ENCODE measurements around the gene PITPNC1. TPM values are rescaled to one million over a fixed set of nuclear protein-coding genes. Genes with fewer than 3 reads are reported as not detected.
A peak's percentile ranks its signal among the peaks of the same experiment; 100 is the strongest.

PITPNC1 gene
- total RNA-seq, 1 experiment from 2014 or later: 6.4 TPM

DNA sequence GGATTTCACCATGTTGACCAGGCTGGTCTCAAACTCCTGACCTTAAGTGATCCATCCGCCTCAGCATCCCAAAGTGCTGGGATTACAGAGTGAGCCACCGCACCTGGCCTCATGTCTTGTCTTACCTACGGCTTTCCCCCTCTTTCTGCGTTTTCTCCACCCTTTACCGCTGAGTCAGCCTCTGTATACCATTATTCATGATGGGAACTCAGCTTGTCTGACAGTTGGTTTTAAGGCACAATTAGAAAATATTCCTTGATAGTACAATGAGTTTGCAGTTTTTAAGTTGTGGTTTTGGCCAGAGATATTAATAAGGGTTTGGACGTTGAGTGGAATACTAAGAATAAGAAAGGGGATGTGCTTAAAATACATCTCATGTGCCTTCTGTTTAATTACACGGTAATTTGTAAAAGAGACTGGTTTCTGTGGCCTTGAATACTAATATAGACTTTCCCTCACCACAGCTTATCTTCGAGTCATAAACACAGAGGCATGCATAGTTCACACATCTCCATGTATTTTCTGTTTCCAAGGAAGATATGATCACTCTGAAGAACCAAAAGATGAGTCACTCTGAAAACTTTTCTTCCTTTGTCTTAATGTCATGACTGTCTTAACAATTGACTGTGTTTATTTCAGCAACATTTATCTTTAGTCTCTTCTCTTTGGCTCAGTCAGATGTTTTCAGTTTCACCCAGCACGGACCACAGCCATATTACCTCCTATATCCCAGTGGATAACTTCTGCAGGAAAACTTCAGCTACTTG is 54.4 kb downstream of the PITPNC1 start:
- peak; percentile 90 for DNase-seq (ENCODE audit: low read depth)

DNA sequence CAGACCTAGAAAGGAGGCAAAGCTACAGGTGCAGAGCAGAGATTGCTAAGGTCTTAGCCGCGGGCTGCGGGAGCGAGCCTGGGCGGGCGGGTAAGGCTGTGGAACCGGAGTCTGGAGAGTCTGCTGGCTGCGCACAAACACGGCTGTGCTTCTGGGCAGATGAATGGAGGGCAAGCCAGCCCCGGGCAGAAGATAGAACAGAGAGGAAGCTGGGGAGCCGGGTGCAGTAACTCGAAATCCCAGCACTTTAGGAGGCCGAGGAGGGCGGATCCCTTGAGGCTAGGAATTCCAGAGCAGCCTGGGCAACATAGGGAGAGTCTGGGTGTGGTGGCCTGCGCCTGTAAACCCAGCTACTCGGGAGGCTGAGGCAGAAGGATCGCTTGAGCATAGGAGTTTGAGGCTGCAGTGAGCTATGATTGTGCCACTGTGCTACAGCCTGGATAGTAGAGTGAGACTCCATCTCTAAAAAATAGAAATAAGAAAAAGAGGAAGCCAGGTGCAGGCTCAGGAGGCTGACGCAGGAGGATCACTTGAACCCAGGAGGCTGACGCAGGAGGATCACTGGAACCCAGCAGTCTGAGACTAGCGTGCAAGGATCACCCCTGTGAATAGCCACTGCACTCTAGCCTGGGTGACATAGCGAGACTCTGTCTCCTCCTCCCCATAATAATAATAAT is 56.3 kb downstream of the PITPNC1 start:
- no peak for DNase-seq (ENCODE audit: low read depth)

DNA sequence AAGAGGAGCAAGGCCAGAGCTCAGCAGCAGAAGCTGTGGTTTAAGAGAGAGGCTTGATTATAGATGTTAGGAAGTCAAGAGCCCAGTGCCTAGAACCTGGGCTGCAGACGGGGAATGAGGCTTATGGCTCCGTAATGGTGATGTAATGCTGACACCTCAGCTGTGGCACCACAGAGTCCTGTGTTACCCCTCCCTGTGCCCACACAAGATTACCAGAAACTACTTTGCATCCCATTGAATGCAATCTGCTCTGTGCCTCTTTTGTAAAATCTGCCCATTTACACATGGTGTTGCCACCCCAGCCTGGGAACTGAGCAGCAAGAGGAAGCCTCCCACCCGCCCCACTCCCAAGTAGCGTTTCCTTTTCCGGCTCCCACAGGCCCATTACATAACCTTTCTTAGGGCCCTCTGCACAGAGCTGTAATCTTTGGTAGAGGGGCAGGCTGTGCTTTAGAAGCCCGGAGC is 57.0 kb downstream of the PITPNC1 start:
- no peak for DNase-seq (ENCODE audit: low read depth)

DNA sequence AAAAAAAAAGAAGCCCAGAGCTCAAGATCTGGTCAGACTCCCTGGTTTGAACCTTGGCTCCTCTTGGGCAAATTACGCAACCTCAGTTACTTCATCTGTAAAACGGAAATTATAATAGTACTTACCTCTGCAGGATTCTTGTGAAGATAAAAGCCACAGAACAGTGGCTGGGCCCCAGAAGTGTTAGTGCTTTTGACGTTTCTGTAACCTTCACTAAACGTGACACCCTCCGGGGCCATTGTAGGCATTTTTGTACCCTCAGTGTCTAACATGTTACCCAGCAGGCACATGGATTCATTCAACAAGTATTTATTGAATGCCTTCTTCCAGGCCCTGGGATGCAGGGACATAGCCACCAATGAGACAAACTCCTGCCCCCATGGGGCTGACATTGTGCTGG is 58.0 kb downstream of the PITPNC1 start:
- peak; percentile 16 for DNase-seq (ENCODE audit: low read depth)

DNA sequence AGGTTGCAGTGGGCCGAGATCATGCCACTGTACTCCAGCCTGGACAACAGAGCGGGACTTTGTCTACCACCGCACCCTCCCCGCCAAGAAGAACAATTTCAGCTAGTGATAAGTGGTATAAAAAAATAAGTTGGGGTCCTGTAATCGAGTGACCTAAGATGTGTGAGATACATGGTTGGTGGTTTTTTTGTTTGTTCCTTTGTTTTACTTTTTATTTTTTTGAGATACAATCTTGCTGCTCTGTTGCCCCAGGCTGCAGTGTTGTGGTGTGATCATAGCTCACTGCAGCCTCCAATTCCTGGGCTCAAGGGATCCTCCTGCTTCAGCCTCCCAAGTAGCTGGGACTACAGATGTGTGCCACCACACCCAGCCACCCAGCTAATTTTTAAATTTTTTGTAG is 58.7 kb downstream of the PITPNC1 start:
- no peak for DNase-seq (ENCODE audit: low read depth)

DNA sequence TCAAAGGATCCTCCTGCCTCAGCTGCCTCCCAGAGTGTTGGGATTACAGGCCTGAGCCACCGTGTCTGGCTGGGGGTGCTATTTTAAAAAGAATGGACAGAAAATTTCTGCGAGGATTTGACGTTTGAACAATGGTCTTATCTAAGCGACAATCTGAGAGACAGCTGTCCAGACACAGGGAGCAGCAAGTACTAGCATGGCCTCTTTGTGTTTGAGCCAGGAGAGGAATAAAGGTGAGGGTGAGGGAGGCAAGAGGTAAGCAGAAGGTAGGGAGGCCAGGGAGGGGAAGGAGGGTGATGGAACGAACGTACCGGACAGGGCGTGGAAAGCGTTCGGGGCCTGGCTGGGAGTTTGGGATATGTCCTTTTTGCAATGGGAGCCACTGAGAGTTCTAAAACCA is 59.2 kb downstream of the PITPNC1 start:
- DNase-seq (ENCODE audit: low read depth): no peak

DNA sequence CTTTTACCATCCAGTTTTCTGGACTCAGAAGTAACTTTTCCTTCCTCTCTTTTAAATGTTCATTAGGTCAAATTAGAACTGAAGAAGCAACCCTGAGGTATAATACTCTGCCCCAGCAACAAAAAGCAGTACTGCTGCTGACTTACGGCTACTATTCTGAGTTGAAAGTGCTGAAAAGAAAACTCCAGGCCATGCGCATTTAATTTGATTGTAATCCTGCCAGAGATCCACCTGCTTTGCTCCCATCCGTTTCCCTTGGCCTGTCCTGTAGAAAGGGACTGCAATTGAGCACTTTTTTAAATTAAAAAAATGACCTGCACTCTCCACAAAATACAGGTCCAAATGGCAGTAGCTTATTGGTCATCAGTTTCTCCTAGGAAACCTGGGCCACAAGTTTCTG is 61.6 kb downstream of the PITPNC1 start:
- DNase-seq (ENCODE audit: low read depth): no peak

DNA sequence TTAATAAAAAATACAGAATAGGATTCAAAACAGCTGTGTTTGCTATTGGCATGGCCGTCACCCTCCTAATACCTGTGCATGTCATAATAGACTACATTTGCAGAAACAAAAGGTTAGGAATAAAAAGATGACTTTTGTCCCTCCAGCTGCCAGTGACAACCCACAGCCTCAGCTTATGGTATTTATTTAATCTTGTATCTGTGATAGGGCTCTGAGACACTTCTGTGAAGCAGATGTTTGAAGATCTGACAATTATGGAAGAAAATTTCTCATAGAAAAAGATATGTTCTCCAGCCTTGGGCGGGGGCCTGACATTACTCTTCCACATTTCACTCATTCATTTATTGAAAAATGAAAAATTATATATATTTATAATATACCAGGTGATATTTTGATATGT is 62.2 kb downstream of the PITPNC1 start:
- no peak for DNase-seq (ENCODE audit: low read depth)

DNA sequence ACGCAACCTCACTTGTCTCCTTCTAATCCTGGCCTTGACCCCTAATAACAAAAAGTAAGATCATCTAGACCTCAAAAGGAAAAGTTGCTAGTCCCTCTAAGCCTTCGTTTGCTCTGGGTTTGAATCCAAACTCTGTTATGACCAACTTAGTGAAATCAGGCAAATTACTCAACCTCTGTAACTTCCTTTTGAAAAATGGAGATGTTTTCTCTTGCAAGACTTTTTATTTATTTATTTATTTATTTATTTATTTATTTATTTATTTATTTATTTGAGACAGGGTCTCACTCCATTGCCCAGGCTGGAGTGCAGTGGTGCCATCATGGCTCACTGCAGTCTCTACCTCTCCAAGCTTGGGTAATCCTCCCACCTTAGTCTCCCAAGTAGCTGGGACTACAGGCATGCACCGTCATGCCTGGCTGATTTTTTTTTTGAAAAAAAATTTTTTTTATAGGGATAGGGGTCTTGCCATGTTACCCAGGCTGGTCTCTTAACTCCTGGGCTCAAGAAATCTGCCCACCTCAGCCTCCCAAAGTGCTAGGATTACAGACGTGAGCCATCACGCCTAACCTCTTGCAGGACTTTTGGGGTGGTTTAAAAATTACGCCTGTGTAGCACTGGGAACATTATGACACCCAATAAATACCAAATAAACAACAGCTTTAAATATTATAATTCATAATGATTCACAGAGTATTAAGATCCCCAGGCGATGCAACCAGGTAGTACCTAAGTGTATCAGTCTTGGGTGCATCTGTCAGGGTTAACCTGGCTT is 63.4 kb downstream of the PITPNC1 start:
- DNase-seq (ENCODE audit: low read depth): no peak

DNA sequence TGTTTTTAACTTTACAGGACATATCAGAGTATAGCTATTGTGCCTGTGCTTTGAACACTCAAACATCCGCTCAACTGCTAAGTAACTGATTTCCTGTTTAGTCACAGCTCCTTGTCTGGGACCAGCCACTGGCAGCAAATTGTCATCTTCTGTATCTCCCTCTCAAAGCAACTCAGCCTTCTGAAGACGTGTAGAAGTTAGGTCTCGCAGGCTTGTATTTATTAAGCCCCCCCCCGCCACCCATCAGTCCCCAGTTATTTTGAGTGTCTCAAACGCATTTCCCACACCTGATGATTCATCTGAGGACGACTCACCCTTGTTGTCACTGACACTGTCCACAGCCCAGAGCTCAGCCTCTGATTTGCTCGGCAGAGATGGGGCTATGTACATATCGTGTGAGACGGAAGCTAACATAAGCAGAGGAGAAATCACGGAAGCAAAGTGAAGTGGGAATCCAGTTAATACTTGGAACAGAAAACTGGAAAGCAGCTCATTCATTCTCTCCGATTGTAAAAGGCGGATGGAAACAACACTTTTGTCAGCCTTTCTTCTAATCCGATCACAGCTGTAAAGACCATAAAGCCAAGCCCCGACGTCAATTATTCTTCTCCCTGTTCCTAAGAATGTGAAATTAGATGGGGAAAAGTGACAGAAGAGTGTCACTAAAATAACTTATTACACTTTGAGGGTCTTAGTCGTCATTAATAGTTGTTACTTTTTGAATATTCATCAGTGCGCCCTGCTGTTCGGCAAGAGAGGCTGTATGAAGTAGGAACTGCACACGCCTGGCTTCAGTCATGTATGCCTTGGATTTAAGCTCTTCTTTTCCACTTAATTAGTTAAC is 64.2 kb downstream of the PITPNC1 start:
- DNase-seq (ENCODE audit: low read depth): peak; percentile 75

DNA sequence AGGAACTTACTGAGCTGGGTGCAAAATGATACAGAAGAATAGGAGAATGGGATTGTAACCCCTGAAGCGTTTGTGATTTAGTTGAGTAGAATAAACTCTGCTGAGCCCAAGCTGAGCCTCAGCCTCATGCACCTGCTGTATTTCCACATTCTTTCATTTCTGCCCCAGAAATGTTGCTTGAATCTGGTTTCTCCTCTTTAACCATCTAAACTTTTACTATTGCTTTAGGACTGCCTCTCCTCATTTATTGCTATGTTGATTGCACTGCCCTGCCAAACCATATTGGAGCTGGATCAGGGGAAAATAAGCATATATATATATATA is 64.8 kb downstream of the PITPNC1 start:
- no peak for DNase-seq (ENCODE audit: low read depth)

DNA sequence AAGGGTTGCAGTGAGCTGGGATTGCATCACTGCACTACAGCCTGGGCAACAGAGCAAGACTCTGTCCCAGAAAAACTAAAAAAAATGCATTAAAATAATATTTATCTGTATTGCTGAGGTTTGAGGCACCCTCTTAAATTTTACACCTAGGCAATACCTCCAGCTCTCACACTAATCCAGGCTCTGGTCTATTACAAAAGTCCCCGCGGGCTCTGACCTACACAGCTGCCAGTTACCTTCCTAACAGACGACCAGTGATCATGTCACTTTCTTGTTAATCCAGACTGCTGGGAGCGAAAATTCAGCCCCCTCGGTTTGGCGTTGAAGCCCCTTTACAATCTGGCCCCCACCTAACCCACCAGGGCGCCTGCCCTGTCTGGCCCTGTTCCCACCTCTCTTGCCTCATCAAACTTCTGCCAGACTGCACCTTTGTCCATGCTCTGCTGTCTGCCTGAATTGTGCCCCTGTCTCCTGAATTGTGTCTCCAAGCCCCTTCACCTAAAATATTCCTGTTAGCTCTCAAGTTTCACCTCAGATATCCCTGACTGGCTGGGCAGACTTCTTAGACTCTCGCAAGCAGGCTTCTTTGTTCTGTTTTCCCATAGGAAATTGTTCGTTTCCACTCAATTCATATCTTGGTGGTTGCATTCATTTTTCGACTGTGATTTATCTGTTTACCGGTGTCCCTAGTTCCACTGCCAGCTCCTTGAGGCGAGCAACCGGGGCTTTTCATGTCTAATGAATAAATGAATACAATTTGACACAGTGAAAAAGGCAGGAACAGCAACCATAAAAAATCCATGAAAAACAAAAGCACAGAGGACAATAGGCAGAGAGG is 65.9 kb downstream of the PITPNC1 start:
- no peak for DNase-seq (ENCODE audit: low read depth)

DNA sequence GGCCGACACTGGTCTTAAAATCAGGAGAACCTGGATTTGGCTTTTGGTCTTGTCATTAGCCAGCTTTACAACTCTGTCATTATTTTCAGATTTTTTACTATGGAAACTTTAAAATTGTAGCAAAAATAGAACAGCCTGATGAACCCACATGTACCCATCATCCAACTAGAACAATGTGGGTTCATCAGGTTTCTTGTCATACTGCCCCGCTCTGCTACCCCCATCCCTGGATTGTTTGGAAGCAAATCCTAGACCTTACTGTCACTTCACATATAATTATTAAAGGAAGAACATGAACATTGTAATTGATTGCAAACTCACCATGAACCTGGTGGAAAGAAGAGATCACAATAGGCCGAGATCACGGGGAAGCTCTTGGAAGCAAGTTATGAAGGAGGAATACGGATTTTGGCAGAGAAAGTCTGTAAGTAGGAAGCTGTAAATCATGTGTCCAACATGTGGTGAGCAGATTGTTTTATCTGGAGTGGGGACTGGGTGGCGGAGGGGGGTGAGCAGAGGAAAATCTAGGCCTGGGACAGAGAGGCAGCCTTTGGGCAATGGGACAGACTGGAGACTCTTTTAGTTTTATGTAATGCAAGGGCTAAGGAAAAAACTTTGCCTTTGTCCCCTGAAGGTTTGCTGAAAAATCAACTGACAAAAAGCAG is 67.0 kb downstream of the PITPNC1 start:
- no peak for DNase-seq (ENCODE audit: low read depth)

DNA sequence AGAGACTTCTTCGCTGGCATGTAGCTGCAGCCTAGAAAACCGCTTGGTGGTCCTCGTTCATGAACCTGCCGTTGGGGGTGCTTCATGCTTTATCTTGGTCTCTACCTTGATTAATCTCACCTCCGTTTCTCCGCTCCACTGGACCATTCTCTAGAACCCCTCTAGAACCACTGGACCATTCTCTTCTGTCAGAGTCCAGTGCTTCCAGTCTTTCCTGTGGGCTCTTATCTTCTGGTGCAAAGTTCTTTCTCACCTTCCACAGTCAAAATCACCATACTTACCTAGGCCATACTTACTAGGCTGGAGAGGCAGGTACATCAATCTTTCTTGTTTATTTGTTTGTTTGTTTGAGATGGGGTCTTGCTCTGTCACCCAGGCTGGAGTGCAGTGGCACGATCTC is 71.4 kb downstream of the PITPNC1 start:
- no peak for DNase-seq (ENCODE audit: low read depth)

DNA sequence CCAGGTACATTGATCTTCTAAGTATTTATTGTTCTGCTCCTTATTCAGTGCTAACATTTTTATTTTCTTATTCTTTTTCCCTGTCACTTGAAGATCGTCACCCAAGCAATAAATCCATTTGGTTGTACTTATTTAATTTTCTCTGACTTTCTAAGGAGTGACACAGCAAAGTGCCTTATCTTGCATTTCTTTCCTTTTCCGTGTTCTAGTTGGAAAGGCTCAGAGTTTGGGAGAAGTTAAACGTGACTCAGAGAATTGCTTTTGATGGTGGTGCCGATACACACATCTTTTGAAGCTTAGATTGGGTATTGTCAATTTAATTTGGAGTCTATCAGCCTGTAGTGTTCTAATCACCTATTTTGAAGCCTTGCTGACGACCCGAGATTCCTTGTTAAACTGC is 72.0 kb downstream of the PITPNC1 start:
- no peak for DNase-seq (ENCODE audit: low read depth)

DNA sequence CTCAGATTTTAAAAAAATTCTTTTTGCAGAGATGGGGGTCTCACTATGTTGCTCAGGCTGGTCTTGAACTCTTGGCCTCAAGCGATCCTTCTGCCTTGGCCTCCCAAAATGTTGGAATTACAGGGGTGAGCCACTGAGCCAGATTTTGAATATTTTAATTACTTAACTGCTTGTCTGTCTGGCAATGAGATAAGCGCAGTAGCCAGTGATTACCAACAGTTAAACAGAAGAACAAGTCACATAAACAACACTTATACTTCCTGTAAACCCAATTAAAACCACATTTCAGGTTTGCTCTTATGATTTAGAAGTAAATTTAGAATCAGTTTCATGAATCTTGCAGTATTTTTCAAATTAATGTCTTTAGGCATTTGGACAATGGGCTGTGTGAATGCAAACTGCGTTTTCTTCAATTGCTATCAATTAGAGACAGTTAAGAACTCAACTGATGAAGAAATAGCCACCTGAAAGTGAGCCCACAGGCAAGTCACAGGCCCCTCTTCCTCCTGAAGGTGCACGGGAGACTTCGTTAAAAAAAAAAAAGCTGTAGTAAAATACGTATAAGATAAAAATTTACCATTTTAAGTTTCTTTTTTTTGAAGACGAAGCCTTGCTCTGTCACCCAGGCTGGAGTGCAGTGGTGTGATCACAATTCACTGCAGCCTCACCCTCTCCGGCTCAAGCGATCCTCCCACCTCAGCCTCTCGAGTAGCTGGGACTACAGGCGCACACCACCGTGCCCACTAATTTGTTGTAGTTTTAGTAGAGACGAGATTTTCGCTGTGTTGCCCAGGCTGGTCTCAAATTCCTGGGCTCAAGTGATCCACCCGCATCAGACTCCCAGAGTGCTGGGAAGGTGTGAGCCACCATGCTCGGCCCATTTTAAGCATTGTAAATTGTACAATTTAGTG is 73.0 kb downstream of the PITPNC1 start:
- no peak for DNase-seq (ENCODE audit: low read depth)

DNA sequence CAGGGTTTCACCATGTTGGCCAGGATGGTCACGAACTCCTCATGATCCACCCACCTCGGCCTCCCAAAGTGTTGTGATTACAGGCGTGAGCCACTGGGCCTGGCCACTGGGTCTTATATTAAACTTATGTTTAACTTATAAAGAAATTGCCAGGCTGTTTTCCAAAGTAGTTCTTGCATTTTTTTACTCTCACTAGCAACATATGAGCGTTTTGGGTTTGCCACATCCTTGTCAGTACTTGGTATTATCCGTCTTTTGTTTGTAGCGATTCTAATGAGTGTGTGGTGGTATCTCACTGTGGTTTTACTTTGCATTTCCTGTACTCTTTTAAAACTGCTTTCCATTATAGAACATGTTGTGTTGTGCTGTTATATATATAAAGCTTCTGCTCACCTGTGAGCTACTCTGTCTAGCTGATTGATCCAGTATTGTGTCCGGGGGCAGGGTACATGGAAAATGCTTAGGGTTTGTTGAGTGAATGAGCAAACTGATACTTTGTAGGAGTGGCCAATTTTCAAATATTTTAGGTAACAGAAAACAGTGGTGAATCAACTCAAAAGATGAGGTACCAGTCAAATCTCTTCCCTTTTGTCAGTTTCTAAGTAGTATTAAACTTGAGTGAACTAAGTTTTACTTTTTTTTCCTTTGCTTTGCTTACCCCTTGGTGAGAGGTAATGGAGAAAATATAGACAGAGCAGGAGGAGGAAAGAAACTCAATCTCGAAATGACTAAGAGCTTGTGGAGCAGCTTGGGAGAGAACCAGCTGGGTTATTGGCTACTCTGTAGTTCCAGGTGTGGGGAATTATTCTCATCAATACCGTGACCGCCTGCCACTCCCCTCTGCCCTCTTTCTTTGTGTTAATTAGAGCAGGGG is 75.8 kb downstream of the PITPNC1 start:
- DNase-seq (ENCODE audit: low read depth): no peak

DNA sequence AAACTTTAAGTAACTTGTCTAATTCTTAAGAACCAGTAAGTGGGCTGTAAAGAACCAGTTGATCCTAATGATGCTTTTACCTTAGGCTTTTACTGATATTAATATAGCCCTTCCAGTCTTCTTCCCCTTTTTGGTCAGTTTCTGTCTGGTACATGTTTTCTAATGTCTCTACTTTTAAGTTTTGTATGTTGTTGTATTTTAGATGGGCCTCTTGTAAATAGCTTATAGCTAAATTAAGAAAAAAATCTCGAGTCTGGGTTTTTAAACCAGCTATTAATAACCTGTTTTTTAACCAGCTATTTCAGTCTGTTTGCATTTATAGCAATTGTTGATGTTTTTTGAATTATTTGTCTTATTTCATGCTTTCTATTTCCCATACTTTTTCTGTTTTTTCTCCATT is 79.0 kb downstream of the PITPNC1 start:
- DNase-seq (ENCODE audit: low read depth): no peak

Measured in HT1080 (cell line).